Effector memory CD8-positive, alpha-beta T cell (primary cell): ENCODE results near the gene EEPD1.
A peak's percentile ranks its signal among the peaks of the same experiment; 100 is the strongest.

Experiments used
- ATAC-seq: fragments of 150-1000 bp; cut with Tn5 transposase; replicated peaks from 2 replicates; pipeline ENCODE4 v1.10.0; 2021; ENCODE audit warnings: mild to moderate bottlenecking, moderate library complexity
- DNase-seq, 3 experiments: peaks; one replicate each; pipeline ENCODE4 v3.0.0; 2021
- H3K27ac Mint-ChIP-seq, 2 donors: one replicate each; pipeline ENCODE4 v1.8.0; 2022; ENCODE audit warnings: mild to moderate bottlenecking in 2 of 2, mixed read lengths in 2 of 2, moderate library complexity in 2 of 2
- H3K27me3 Mint-ChIP-seq, 2 donors: one replicate each; pipeline ENCODE4 v1.8.0; 2022; ENCODE audit warnings: mixed read lengths in 2 of 2
- H3K36me3 Mint-ChIP-seq: one replicate; pipeline ENCODE4 v1.8.0; 2022; ENCODE audit warnings: mild to moderate bottlenecking, moderate library complexity, mixed read lengths; ENCODE audit not compliant: insufficient read depth
- H3K4me1 Mint-ChIP-seq, 2 donors: one replicate each; pipeline ENCODE4 v1.8.0; 2022; ENCODE audit warnings: low read depth in 2 of 2, mixed read lengths in 2 of 2
- H3K4me3 Mint-ChIP-seq, 2 donors: one replicate each; pipeline ENCODE4 v1.8.0; 2022; ENCODE audit warnings: mild to moderate bottlenecking in 2 of 2, mixed read lengths in 2 of 2, moderate library complexity in 2 of 2
- H3K9me3 Mint-ChIP-seq, 2 donors: one replicate each; pipeline ENCODE4 v1.8.0; 2022; ENCODE audit warnings: mixed read lengths in 2 of 2

Gene EEPD1

GRCh38 chr7:36176697-36177096, 23.6 kb downstream of the EEPD1 start:
- H3K9me3 Mint-ChIP-seq = no peaks in the 10 kb centered on the region
- no peak overlapping the region for H3K27ac Mint-ChIP-seq
- DNase-seq (no peak), ATAC-seq (no peak)
- no peaks in the 10 kb centered on the region for H3K36me3 Mint-ChIP-seq
- H3K4me3 Mint-ChIP-seq = no peak overlapping the region
- H3K27me3 Mint-ChIP-seq = peaks cover 7 to 15% of the 10 kb centered on the region in 2 donors
- peaks cover under 1 to 7% of the 10 kb centered on the region in 2 donors for H3K4me1 Mint-ChIP-seq

DNA sequence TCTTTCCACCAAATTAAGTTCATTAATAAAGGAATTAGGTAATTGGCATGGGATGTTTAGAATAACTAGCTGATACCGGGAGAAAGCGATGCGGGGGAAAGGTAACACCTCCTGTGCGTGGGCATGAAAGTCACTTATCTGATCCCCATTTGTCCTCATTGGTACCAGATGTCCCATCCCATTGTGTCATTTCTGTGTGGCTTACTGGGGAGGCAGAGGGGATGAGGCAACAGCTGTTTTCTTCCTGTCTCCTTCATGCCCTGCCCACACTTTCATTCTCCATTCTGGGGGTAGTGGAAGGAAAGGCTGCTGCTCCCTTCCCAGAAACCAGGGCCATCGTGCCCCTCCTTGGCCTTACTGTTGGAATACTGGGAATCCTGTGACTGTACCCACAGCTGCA, 27.1 kb downstream of the EEPD1 start:
- ATAC-seq = no peak
- Mint-ChIP-seq H3K36me3 (no peaks in the 10 kb centered on the region), H3K4me1 (peaks cover 0 to 7% of the 10 kb centered on the region in 2 donors), H3K27me3 (peaks cover 7 to 15% of the 10 kb centered on the region in 2 donors), H3K4me3 (no peak overlapping the region), H3K27ac (no peak overlapping the region), H3K9me3 (no peaks in the 10 kb centered on the region)
- DNase-seq = no peak

DNA sequence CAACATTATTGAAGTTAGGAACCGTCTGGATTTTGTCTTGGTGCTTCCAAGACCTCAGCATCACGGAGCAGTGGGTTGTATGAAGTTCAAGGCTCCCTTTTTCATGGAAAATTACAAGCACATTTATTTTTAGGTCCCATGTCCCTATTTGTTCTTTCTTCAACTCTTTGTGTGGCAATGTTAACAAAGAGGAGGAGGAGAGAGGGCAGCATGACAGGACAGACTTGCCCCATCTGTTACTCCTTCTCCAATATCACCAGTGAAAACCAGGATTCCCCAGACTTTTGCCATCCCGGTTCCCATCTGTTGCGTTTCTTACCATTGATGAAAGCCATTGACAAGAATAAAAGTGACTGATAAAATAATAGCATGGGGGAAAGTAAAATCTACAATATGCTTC, 28.6 kb downstream of the EEPD1 start:
- no peak overlapping the region for H3K27ac Mint-ChIP-seq
- H3K9me3 Mint-ChIP-seq = no peaks in the 10 kb centered on the region
- peaks cover 10 to 14% of the 10 kb centered on the region in 2 donors for H3K27me3 Mint-ChIP-seq
- DNase-seq (no peak), ATAC-seq (no peak)
- H3K4me3 Mint-ChIP-seq = no peak overlapping the region
- no peaks in the 10 kb centered on the region for H3K36me3 Mint-ChIP-seq
- H3K4me1 Mint-ChIP-seq = peaks cover 0 to 3% of the 10 kb centered on the region in 2 donors

- Mint-ChIP-seq H3K4me1 (peaks cover 0 to 3% of the 10 kb centered on the region in 2 donors), H3K9me3 (no peaks in the 10 kb centered on the region), H3K27ac (peak overlapping the region in 1 of 2 donors; percentile 41), H3K36me3 (no peaks in the 10 kb centered on the region), H3K4me3 (no peak overlapping the region), H3K27me3 (peaks cover 10 to 14% of the 10 kb centered on the region in 2 donors)
- no peak for ATAC-seq
- no peak for DNase-seq
These were observed 30.0 kb downstream of the EEPD1 start for GRCh38 chr7:36182854-36183604.

DNA sequence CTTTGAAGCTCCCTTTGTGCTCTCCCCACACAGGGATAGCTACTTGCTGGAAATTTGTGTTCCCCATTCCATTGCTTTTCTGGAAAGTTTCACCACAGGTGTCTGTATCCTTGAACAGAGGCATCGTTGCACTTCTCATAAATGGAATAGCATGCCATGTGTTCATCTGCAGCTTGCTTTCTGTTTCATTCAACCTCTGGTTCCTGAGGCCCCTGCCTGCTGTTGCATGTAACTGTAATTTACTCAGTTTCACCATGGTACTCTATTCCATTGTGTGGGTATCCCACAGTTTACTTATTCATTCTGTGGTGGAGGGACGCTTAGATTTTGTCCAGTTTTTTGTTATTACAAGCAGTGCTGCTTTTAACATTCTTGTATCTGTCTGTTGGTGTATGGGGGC, 32.0 kb downstream of the EEPD1 start:
- Mint-ChIP-seq H3K9me3 (no peaks in the 10 kb centered on the region), H3K4me1 (peaks cover 0 to 2% of the 10 kb centered on the region in 2 donors), H3K27ac (no peak overlapping the region), H3K27me3 (peaks cover 7 to 10% of the 10 kb centered on the region in 2 donors), H3K36me3 (no peaks in the 10 kb centered on the region), H3K4me3 (no peak overlapping the region)
- no peak for ATAC-seq
- no peak for DNase-seq

DNA sequence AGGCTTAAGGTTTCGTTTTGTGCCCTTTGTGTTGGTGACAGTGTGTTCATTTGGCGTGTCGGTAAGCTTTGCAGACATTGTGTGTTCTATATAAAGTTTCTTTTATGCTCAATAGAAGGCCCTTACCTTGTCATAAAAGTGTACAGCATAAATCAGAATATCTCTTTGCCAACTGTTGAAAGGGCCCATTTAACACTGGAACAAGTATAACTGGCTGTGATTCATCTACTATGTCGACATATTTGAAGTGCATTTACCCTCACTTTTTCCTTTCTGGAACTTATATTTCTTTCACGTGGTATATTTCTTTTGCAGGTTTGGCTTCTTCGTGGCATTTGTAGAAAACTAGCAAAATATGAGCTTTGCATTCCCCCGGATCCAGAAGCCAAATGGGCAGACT, 32.7 kb downstream of the EEPD1 start:
- no peak overlapping the region for H3K27ac Mint-ChIP-seq

DNA sequence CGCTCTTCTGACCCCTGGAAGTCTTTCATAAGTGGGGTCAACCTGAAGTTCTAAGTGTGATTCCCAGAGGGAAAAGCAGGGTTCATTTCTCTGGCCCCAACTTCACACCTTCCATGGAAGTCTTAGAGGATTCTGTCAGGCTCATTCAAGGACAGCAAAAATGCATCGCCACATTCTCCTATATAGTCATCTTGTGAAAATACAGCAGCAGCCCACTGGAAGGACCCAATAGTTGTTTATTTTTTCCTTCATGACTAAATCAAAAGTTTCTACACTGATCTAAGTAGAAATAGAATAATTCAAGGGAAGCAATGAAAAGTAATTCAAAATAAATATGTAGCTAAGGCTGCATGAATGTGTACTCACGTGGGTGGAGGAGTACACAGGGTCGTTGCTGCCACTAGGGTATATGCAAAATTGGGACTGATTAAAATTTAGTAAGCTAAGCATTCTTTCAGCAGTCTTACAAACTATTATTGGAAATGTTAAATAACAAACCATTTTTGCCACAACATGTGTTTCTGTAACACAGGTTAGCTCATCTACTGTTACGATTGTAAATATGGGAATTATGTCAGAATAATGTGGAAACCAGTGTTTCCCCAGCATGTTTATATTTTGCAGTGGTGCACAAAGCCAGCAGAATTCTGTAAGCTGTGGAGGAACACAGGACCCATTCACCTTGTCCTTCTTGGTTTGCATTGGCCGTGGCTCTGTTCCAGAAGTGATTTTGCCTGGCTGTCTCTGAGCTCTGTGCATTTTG, 33.5 kb downstream of the EEPD1 start:
- Mint-ChIP-seq H3K4me1 (peaks cover 0 to 2% of the 10 kb centered on the region in 2 donors), H3K27ac (no peak overlapping the region), H3K36me3 (no peaks in the 10 kb centered on the region), H3K4me3 (no peak overlapping the region), H3K9me3 (no peaks in the 10 kb centered on the region), H3K27me3 (peaks cover 0 to 7% of the 10 kb centered on the region in 2 donors)
- DNase-seq (no peak), ATAC-seq (no peak)

More for the DNA sequence above, 32.7 kb downstream of the EEPD1 start:
- H3K4me3 Mint-ChIP-seq = no peak overlapping the region
- H3K36me3 Mint-ChIP-seq = no peaks in the 10 kb centered on the region
- DNase-seq = no peak
- no peak for ATAC-seq
- peaks cover 0 to 2% of the 10 kb centered on the region in 2 donors for H3K4me1 Mint-ChIP-seq
- no peaks in the 10 kb centered on the region for H3K9me3 Mint-ChIP-seq
- H3K27me3 Mint-ChIP-seq = peaks cover 7 to 8% of the 10 kb centered on the region in 2 donors

DNA sequence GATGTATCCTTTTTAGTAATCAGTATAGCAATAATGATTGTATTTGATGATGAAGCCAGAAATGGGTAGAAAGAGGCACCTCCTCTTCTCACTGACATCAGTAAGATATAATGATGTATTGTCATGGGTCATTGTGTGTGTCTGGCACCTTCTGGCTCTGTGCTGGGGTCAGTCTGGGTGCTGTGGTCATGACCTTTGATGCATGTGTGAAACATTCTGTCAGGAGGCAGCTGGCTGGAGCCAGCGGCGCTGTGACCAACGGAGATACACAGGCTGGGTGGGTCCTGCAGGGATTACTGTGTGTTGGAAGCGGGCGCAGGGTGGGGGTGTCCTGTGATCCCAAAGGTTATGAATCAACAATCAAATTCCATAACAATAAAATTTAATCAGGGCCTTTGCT, 35.2 kb downstream of the EEPD1 start:
- peaks cover 3% of the 10 kb centered on the region for H3K36me3 Mint-ChIP-seq
- no peaks in the 10 kb centered on the region for H3K9me3 Mint-ChIP-seq
- no peak overlapping the region for H3K4me3 Mint-ChIP-seq
- no peak for ATAC-seq
- no peak overlapping the region for H3K27ac Mint-ChIP-seq
- H3K4me1 Mint-ChIP-seq = peaks cover 0 to 2% of the 10 kb centered on the region in 2 donors
- DNase-seq = no peak
- H3K27me3 Mint-ChIP-seq = peaks cover 0 to 7% of the 10 kb centered on the region in 2 donors

DNA sequence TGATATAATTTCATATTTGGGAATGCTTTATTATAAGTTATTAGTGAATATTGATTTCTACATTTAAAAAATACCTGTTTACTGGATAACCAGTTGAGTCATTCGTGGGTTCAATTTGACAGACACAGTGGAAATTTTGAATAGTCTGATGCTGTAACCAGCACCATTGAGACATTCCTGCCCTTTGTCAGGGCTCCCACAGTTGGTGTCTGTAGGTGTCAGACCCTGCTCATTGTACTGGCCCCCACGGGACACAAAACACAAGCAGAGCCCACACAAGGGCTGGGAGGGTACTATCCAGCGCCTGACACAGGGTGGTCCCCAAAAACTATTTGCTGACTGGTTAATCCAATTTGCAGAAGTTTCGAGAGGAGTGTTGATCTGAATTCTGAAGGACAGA, 35.9 kb downstream of the EEPD1 start:
- Mint-ChIP-seq H3K27me3 (peaks cover 0 to 7% of the 10 kb centered on the region in 2 donors), H3K36me3 (peaks cover 3% of the 10 kb centered on the region), H3K27ac (no peak overlapping the region), H3K9me3 (no peaks in the 10 kb centered on the region), H3K4me3 (no peak overlapping the region), H3K4me1 (peaks cover 0 to 2% of the 10 kb centered on the region in 2 donors)
- DNase-seq (no peak), ATAC-seq (no peak)

GRCh38 chr7:36190447-36191291, 37.6 kb downstream of the EEPD1 start:
- DNase-seq = no peak
- peaks cover 3% of the 10 kb centered on the region for H3K36me3 Mint-ChIP-seq
- H3K27ac Mint-ChIP-seq = no peak overlapping the region
- peaks cover 0 to 2% of the 10 kb centered on the region in 2 donors for H3K4me1 Mint-ChIP-seq
- no peak for ATAC-seq
- no peaks in the 10 kb centered on the region for H3K9me3 Mint-ChIP-seq
- H3K27me3 Mint-ChIP-seq = peaks cover 5 to 7% of the 10 kb centered on the region in 2 donors
- H3K4me3 Mint-ChIP-seq = no peak overlapping the region

- Mint-ChIP-seq H3K27me3 (peaks cover under 1 to 5% of the 10 kb centered on the region in 2 donors), H3K9me3 (no peaks in the 10 kb centered on the region), H3K4me3 (no peak overlapping the region), H3K27ac (peak overlapping the region in 1 of 2 donors; percentile 44), H3K4me1 (no peaks in the 10 kb centered on the region), H3K36me3 (peaks cover 3% of the 10 kb centered on the region)
- ATAC-seq (no peak), DNase-seq (no peak)
These were observed 38.4 kb downstream of the EEPD1 start for GRCh38 chr7:36191292-36191920.

GRCh38 chr7:36192053-36192824, 39.2 kb downstream of the EEPD1 start:
- no peak overlapping the region for H3K27ac Mint-ChIP-seq
- peaks cover 3% of the 10 kb centered on the region for H3K36me3 Mint-ChIP-seq
- no peak for DNase-seq
- peak; percentile 14 for ATAC-seq
- peaks cover 0 to 5% of the 10 kb centered on the region in 2 donors for H3K27me3 Mint-ChIP-seq
- H3K9me3 Mint-ChIP-seq = no peaks in the 10 kb centered on the region
- no peak overlapping the region for H3K4me3 Mint-ChIP-seq
- no peaks in the 10 kb centered on the region for H3K4me1 Mint-ChIP-seq
